Parathyroid adenoma (tissue), 2 donors: ENCODE results near the gene MAST2.

Source experiments
- H2AFZ ChIP-seq: fragments of 300-600 bp; sonication (generic); one replicate; pipeline ENCODE4 v1.7.0; 2017; ENCODE audit warnings: antibody characterized with exemption, mild to moderate bottlenecking
- H3K27ac ChIP-seq: fragments of 300-600 bp; sonication (generic); one replicate; pipeline ENCODE4 v1.7.0; 2017
- H3K27me3 ChIP-seq: fragments of 300-600 bp; sonication (generic); one replicate; pipeline ENCODE4 v1.7.0; 2017; ENCODE audit warnings: low read length; ENCODE audit not compliant: control insufficient read depth, insufficient read depth
- H3K36me3 ChIP-seq: fragments of 300-600 bp; sonication (generic); one replicate; pipeline ENCODE4 v1.7.0; 2017; ENCODE audit warnings: low read length; ENCODE audit not compliant: control insufficient read depth, insufficient read depth
- H3K4me1 ChIP-seq: fragments of 300-600 bp; sonication (generic); one replicate; pipeline ENCODE4 v1.7.0; 2017; ENCODE audit warnings: control low read depth
- H3K4me2 ChIP-seq: fragments of 300-600 bp; sonication (generic); one replicate; pipeline ENCODE4 v1.7.0; 2017; ENCODE audit warnings: low read length
- H3K4me3 ChIP-seq: fragments of 300-600 bp; sonication (generic); one replicate; pipeline ENCODE4 v1.7.0; 2017; ENCODE audit warnings: low read depth, low read length
- H3K79me2 ChIP-seq: fragments of 300-600 bp; sonication (generic); one replicate; pipeline ENCODE4 v1.7.0; 2017; ENCODE audit warnings: control low read depth
- H3K9ac ChIP-seq: fragments of 300-600 bp; sonication (generic); one replicate; pipeline ENCODE4 v1.7.0; 2017; ENCODE audit warnings: mild to moderate bottlenecking
- H3K9me3 ChIP-seq: fragments of 300-600 bp; sonication (generic); one replicate; pipeline ENCODE4 v1.7.0; 2017; ENCODE audit warnings: low read length; ENCODE audit not compliant: control insufficient read depth
- TF ChIP-seq, protein P1 (sequence below): fragments of 300-600 bp; sonication (generic); IDR thresholded peaks from one replicate; pipeline ENCODE4 v1.7.0; 2017; ENCODE audit warnings: antibody characterized with exemption, mild to moderate bottlenecking
- donor health status: primary hyperparathyroidism.

The MAST2 gene

GRCh38 chr1:46001081-46001785 is 197.8 kb downstream of the MAST2 start:
- Histone ChIP-seq H3K4me1 (no peaks in the 10 kb centered on the region), H3K9me3 (no peaks in the 10 kb centered on the region), H3K79me2 (no peaks in the 10 kb centered on the region), H3K4me3 (no peak overlapping the region), H3K36me3 (no peaks in the 10 kb centered on the region), H3K4me2 (no peak overlapping the region), H3K27ac (no peak overlapping the region), H3K9ac (no peak overlapping the region), H2AFZ (no peak overlapping the region), H3K27me3 (no peaks in the 10 kb centered on the region)
- TF ChIP-seq, protein P1, sequence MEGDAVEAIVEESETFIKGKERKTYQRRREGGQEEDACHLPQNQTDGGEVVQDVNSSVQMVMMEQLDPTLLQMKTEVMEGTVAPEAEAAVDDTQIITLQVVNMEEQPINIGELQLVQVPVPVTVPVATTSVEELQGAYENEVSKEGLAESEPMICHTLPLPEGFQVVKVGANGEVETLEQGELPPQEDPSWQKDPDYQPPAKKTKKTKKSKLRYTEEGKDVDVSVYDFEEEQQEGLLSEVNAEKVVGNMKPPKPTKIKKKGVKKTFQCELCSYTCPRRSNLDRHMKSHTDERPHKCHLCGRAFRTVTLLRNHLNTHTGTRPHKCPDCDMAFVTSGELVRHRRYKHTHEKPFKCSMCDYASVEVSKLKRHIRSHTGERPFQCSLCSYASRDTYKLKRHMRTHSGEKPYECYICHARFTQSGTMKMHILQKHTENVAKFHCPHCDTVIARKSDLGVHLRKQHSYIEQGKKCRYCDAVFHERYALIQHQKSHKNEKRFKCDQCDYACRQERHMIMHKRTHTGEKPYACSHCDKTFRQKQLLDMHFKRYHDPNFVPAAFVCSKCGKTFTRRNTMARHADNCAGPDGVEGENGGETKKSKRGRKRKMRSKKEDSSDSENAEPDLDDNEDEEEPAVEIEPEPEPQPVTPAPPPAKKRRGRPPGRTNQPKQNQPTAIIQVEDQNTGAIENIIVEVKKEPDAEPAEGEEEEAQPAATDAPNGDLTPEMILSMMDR = no peak

DNA sequence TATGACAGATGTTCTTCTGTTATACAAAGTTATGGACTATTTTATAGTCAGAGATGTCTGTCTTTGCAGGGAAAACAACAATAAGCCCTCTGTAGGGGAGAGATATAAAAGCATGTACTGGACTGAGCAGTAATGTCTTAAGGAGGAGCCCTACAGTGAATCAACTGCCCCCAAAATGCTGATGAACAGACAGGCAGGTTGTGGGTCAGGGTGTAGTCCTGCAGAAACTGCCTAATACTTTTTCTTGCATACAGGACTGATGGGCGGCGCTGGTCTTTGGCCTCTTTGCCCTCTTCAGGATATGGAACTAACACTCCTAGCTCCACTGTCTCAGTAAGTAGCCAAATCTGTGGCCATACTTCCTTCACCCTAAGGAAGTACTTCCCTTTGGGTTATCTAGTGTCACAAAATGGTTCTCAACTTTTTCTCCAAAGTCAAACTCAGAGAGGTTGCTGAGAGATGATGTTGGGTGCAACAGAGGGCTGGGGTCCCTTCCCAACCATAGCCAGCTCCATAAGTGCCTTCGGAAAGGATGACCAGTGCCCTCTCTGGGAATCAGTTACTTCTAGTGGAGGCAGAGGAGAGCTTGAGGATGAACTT is 199.2 kb downstream of the MAST2 start:
- Histone ChIP-seq H3K4me1 (no peaks in the 10 kb centered on the region), H3K27ac (no peak overlapping the region), H3K79me2 (no peaks in the 10 kb centered on the region), H3K4me2 (no peak overlapping the region), H3K9ac (no peak overlapping the region), H3K36me3 (no peaks in the 10 kb centered on the region), H3K4me3 (no peak overlapping the region), H2AFZ (no peak overlapping the region), H3K27me3 (no peaks in the 10 kb centered on the region), H3K9me3 (no peaks in the 10 kb centered on the region)
- TF ChIP-seq, protein P1 = no peak

- H3K36me3 ChIP-seq = no peaks in the 10 kb centered on the region
- H3K79me2 ChIP-seq = no peaks in the 10 kb centered on the region
- no peak overlapping the region for H3K4me2 ChIP-seq
- no peak overlapping the region for H3K27ac ChIP-seq
- H3K27me3 ChIP-seq = no peaks in the 10 kb centered on the region
- no peak overlapping the region for H3K9ac ChIP-seq
- no peak overlapping the region for H3K4me3 ChIP-seq
- TF ChIP-seq, protein P1 = no peak
- no peaks in the 10 kb centered on the region for H3K9me3 ChIP-seq
- H3K4me1 ChIP-seq = no peaks in the 10 kb centered on the region
- H2AFZ ChIP-seq = no peak overlapping the region
These were observed 199.9 kb downstream of the MAST2 start for GRCh38 chr1:46003315-46003714.

DNA sequence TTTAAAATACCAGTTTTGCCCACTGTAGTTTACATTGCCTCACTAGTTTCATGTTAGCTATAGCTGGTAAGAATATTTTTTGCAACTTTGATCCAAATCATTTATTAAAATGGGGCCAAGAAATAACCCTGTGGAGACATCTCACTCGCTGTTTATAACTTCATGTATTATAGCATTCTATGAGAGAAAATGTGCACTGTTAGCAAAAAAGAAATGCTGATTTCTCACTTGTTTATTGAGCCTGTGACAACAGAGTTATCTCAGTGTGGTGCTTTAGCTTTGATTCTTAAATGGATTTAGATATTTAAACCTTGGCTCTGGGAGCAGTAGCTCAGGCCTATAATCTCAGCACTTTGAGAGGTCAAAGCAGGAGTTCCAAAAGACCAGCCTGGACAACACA is 201.1 kb downstream of the MAST2 start:
- Histone ChIP-seq H3K4me1 (no peaks in the 10 kb centered on the region), H3K9me3 (no peaks in the 10 kb centered on the region), H3K36me3 (no peaks in the 10 kb centered on the region), H3K27me3 (no peaks in the 10 kb centered on the region), H3K9ac (no peak overlapping the region), H3K79me2 (no peaks in the 10 kb centered on the region), H2AFZ (no peak overlapping the region), H3K27ac (no peak overlapping the region), H3K4me3 (no peak overlapping the region), H3K4me2 (no peak overlapping the region)
- TF ChIP-seq, protein P1 = no peak

GRCh38 chr1:46005594-46005993 is 202.2 kb downstream of the MAST2 start:
- H3K27ac ChIP-seq = no peak overlapping the region
- H3K4me2 ChIP-seq = no peak overlapping the region
- no peaks in the 10 kb centered on the region for H3K27me3 ChIP-seq
- H3K36me3 ChIP-seq = no peaks in the 10 kb centered on the region
- H2AFZ ChIP-seq = no peak overlapping the region
- no peak overlapping the region for H3K9ac ChIP-seq
- H3K4me3 ChIP-seq = no peak overlapping the region
- no peaks in the 10 kb centered on the region for H3K9me3 ChIP-seq
- H3K4me1 ChIP-seq = no peaks in the 10 kb centered on the region
- TF ChIP-seq, protein P1 = no peak
- H3K79me2 ChIP-seq = no peaks in the 10 kb centered on the region
